Stimulated activated effector memory CD8-positive, alpha-beta T cell treated with anti-CD3 and anti-CD28 coated beads, Interleukin-12 subunit alpha, Interleukin-12 subunit beta, amount 100 ng/mL, for 72 hours (primary cell): ENCODE data around the gene PTPN13.

Source experiments
- ATAC-seq: fragments of 150-1000 bp; cut with Tn5 transposase; 2 replicates; pipeline ENCODE4 v1.10.0; 2021
- DNase-seq, 2 donors: peaks; one replicate each; pipeline ENCODE4 v3.0.0; 2021 to 2022; ENCODE audit warnings: low spot score in 2 of 2
- H3K27ac Mint-ChIP-seq: one replicate; pipeline ENCODE4 v1.8.0; 2022; ENCODE audit warnings: mild to moderate bottlenecking, mixed read lengths
- H3K36me3 Mint-ChIP-seq: one replicate; pipeline ENCODE4 v1.8.0; 2022; ENCODE audit warnings: mild to moderate bottlenecking, mixed read lengths
- H3K4me1 Mint-ChIP-seq: one replicate; pipeline ENCODE4 v1.8.0; 2022; ENCODE audit warnings: mixed read lengths
- H3K4me3 Mint-ChIP-seq: one replicate; pipeline ENCODE4 v1.8.0; 2022; ENCODE audit warnings: mild to moderate bottlenecking, mixed read lengths
- H3K9me3 Mint-ChIP-seq: one replicate; pipeline ENCODE4 v1.8.0; 2022; ENCODE audit warnings: mixed read lengths

Gene PTPN13

GRCh38 chr4:86857341-86858052 lies 263.4 kb downstream of the PTPN13 start:
- no peaks in the 10 kb centered on the region for H3K4me1 Mint-ChIP-seq
- no peak for DNase-seq
- no peaks in the 10 kb centered on the region for H3K9me3 Mint-ChIP-seq
- no peak for ATAC-seq
- no peak overlapping the region for H3K4me3 Mint-ChIP-seq
- no peak overlapping the region for H3K27ac Mint-ChIP-seq
- H3K36me3 Mint-ChIP-seq: no peaks in the 10 kb centered on the region
